Caco-2 (cell line): Measurements from ENCODE around the gene SAMD10. TPM values are rescaled to one million over a fixed set of nuclear protein-coding genes. Genes with fewer than 3 reads are reported as not detected.
A peak's percentile ranks its signal among the peaks of the same experiment; 100 is the strongest.

Experiments used
- BruUV-seq: library from RNA; stranded (reverse); fragments of 400-500 nt; replicated peaks from 2 replicates; lab custom pipeline; 2021; lab: Mats Ljungman, UMichigan
- CTCF ChIA-PET: fragments of 300-600 bp; sonication (Branson Sonifier 250); formaldehyde crosslinking; loops from one replicate; lab custom pipeline; 2022; ENCODE audit warnings: antibody characterized with exemption; lab: Charles Lee
- POLR2A ChIA-PET: fragments of 300-600 bp; sonication (Branson Sonifier 250); formaldehyde crosslinking; loops from one replicate; lab custom pipeline; 2022; ENCODE audit warnings: antibody characterized with exemption; lab: Charles Lee
- DNase-seq, 2 experiments: peaks; one replicate each; pipeline versions ENCODE4 v3.0.0 to v3.0.0-alpha.2; 2020 to 2022
- H3K27me3 ChIP-seq: replicated peaks from 2 replicates; pipeline ENCODE4 v1.6.0; 2011; ENCODE audit warnings: low read length; ENCODE audit not compliant: control insufficient read depth, insufficient read depth
- H3K36me3 ChIP-seq: 2 replicates; pipeline ENCODE4 v1.5.1; 2011; ENCODE audit warnings: low read length; ENCODE audit not compliant: control insufficient read depth, insufficient read depth
- H3K4me1 ChIP-seq: fragments of 250-450 bp; sonication (Bioruptor Pico); 2 replicates; pipeline ENCODE4 v1.5.1; 2020; ENCODE audit warnings: mild to moderate bottlenecking
- H3K4me3 ChIP-seq: 2 replicates; pipeline ENCODE4 v1.5.1; 2011; ENCODE audit warnings: low read depth, mild to moderate bottlenecking, control low read depth, low read length
- H3K9me3 ChIP-seq: fragments of 250-450 bp; sonication (Bioruptor Pico); 2 replicates; pipeline ENCODE4 v1.5.1; 2020; ENCODE audit warnings: mild to moderate bottlenecking, moderate library complexity
- H3K27ac Mint-ChIP-seq: one replicate; pipeline ENCODE4 v1.8.0; 2022; ENCODE audit warnings: mixed read lengths; ENCODE audit not compliant: unreplicated experiment
- H3K27me3 Mint-ChIP-seq: one replicate; pipeline ENCODE4 v1.8.0; 2022; ENCODE audit warnings: mixed read lengths; ENCODE audit not compliant: insufficient read depth, unreplicated experiment
- H3K36me3 Mint-ChIP-seq: one replicate; pipeline ENCODE4 v1.8.0; 2022; ENCODE audit warnings: mild to moderate bottlenecking, mixed read lengths; ENCODE audit not compliant: insufficient read depth, unreplicated experiment
- H3K4me1 Mint-ChIP-seq: one replicate; pipeline ENCODE4 v1.8.0; 2022; ENCODE audit warnings: low read depth, mixed read lengths; ENCODE audit not compliant: unreplicated experiment
- H3K4me3 Mint-ChIP-seq: one replicate; pipeline ENCODE4 v1.8.0; 2022; ENCODE audit warnings: mild to moderate bottlenecking, moderate library complexity, mixed read lengths; ENCODE audit not compliant: unreplicated experiment
- H3K9me3 Mint-ChIP-seq: one replicate; pipeline ENCODE4 v1.8.0; 2022; ENCODE audit warnings: mixed read lengths; ENCODE audit not compliant: unreplicated experiment
- CTCF ChIP-seq, 2 experiments: fragments of 200-600 bp in 1 of 2; IDR thresholded peaks; 1 replicate in 1 of 2; 2 replicates in 1 of 2; pipeline versions ENCODE4 v1.5.1 to v1.8.0; 2011 to 2022; ENCODE audit warnings: antibody characterized with exemption in 1 of 2, control low read depth in 1 of 2, inconsistent platforms in 1 of 2, low read depth in 1 of 2, low read length in 1 of 2, mild to moderate bottlenecking in 1 of 2, moderate library complexity in 1 of 2; ENCODE audit not compliant: insufficient read depth in 1 of 2, severe bottlenecking in 1 of 2, unreplicated experiment in 1 of 2
- intact Hi-C: fragments of 100-400 bp; cut with micrococcal nuclease; formaldehyde crosslinking; loops from one replicate; pipeline ENCODE4 v1.10.0; 2022; ENCODE audit not compliant: unreplicated experiment
- total RNA-seq: library from RNA; stranded (reverse); gene quantifications from 2 replicates; pipeline ENCODE4 v1.2.3, GENCODE V29; 2022

Gene SAMD10
- total RNA-seq, 1 experiment from 2014 or later = 13.6 TPM

- ChIA-PET CTCF (interaction anchor here (0.6 to 2.7 kb wide), 15 partner anchors 16 to 685 kb away, joined by 3 to 38 read pairs (median 5); partner anchors contain the start of genes ARFRP1, PRPF6, SAMD10 and TCEA2), POLR2A (interaction anchor here (0.5 to 2.0 kb wide), 19 partner anchors 16 to 437 kb away, joined by 3 to 17 read pairs (median 5); partner anchors contain the start of genes ARFRP1, OPRL1, PPDPF and PRPF6)
- Histone ChIP-seq H3K4me3 (peak overlapping the region; percentile 58), H3K4me1 (peaks cover 22% of the 10 kb centered on the region), H3K9me3 (no peaks in the 10 kb centered on the region), H3K27me3 (no peaks in the 10 kb centered on the region), H3K36me3 (peaks cover 7% of the 10 kb centered on the region)
- no peaks in the 10 kb centered on the region for H3K27me3 Mint-ChIP-seq
- H3K9me3 Mint-ChIP-seq = no peaks in the 10 kb centered on the region
- DNase-seq = peak; percentile 91 to 97
- H3K36me3 Mint-ChIP-seq = peaks cover 67% of the 10 kb centered on the region
- peak overlapping the region; percentile 89 for H3K4me3 Mint-ChIP-seq
- no peak for TF ChIP-seq CTCF (IDR thresholded peaks at IDR 0.05; ENCODE audit: insufficient read depth in 1 of 2, low read depth in 1 of 2, low read length in 1 of 2, severe bottlenecking in 1 of 2, unreplicated experiment in 1 of 2)
- peak overlapping the region; percentile 94 for H3K27ac Mint-ChIP-seq
- intact Hi-C loops = loop anchor here (1.0 to 5.0 kb wide), 6 partner anchors 11 to 421 kb away; partner anchors contain the start of genes ARFRP1, DNAJC5, PTK6 and TPD52L2
- BruUV-seq = no TSS peak
- peaks cover 43% of the 10 kb centered on the region for H3K4me1 Mint-ChIP-seq
Observed at GRCh38 chr20:63957690-63958441, 21.6 kb downstream of the SAMD10 start.

GRCh38 chr20:63957004-63957689 lies 22.3 kb downstream of the SAMD10 start:
- H3K4me1 ChIP-seq = peaks cover 22% of the 10 kb centered on the region
- TSS peak; percentile 2 for BruUV-seq
- Mint-ChIP-seq H3K27me3 (no peaks in the 10 kb centered on the region), H3K9me3 (no peaks in the 10 kb centered on the region), H3K27ac (peak overlapping the region; percentile 94), H3K4me1 (peaks cover 43% of the 10 kb centered on the region), H3K36me3 (peaks cover 68% of the 10 kb centered on the region), H3K4me3 (peak overlapping the region; percentile 89)
- CTCF ChIA-PET = interaction anchor here (1.0 to 2.7 kb wide), 11 partner anchors 17 to 419 kb away, joined by 3 to 38 read pairs (median 5); partner anchors contain the start of genes ARFRP1, PRPF6, SAMD10 and TCEA2
- DNase-seq = peak; percentile 96 to 97
- no peaks in the 10 kb centered on the region for H3K27me3 ChIP-seq
- POLR2A ChIA-PET = interaction anchor here (0.5 to 2.0 kb wide), 16 partner anchors 16 to 436 kb away, joined by 3 to 17 read pairs (median 4); partner anchors contain the start of genes ARFRP1, OPRL1, PPDPF and PRPF6
- peaks cover 4% of the 10 kb centered on the region for H3K36me3 ChIP-seq
- H3K9me3 ChIP-seq = no peaks in the 10 kb centered on the region
- H3K4me3 ChIP-seq = peak overlapping the region; percentile 58
- intact Hi-C loops = loop anchor here (1.0 to 5.0 kb wide), 6 partner anchors 12 to 420 kb away; partner anchors contain the start of genes ARFRP1, DNAJC5, PTK6 and TPD52L2
- peak; percentile 33 to 38 for TF ChIP-seq CTCF (IDR thresholded peaks at IDR 0.05; ENCODE audit: insufficient read depth in 1 of 2, low read depth in 1 of 2, low read length in 1 of 2, severe bottlenecking in 1 of 2, unreplicated experiment in 1 of 2)

- Histone ChIP-seq H3K9me3 (no peaks in the 10 kb centered on the region), H3K36me3 (peaks cover 3% of the 10 kb centered on the region), H3K4me1 (peaks cover 22% of the 10 kb centered on the region), H3K27me3 (no peaks in the 10 kb centered on the region), H3K4me3 (peak overlapping the region; percentile 58)
- H3K9me3 Mint-ChIP-seq = no peaks in the 10 kb centered on the region
- H3K36me3 Mint-ChIP-seq = peaks cover 68% of the 10 kb centered on the region
- intact Hi-C loops = loop anchor here (1.0 to 5.0 kb wide), 7 partner anchors 13 to 419 kb away; partner anchors contain the start of genes ARFRP1, DNAJC5, PTK6 and TCEA2
- H3K27ac Mint-ChIP-seq = peak overlapping the region; percentile 94
- CTCF ChIA-PET = interaction anchor here (0.6 to 2.7 kb wide), 17 partner anchors 17 to 419 kb away, joined by 3 to 38 read pairs (median 6); partner anchors contain the start of genes ARFRP1, PRPF6, SAMD10 and TCEA2
- H3K27me3 Mint-ChIP-seq = no peaks in the 10 kb centered on the region
- no TSS peak for BruUV-seq
- no peak for DNase-seq
- peak overlapping the region; percentile 89 for H3K4me3 Mint-ChIP-seq
- POLR2A ChIA-PET = interaction anchor here (0.6 to 2.0 kb wide), 15 partner anchors 11 to 436 kb away, joined by 3 to 24 read pairs (median 4); partner anchors contain the start of genes ARFRP1, GMEB2, HELZ2 and OPRL1
- H3K4me1 Mint-ChIP-seq = peaks cover 43% of the 10 kb centered on the region
- TF ChIP-seq CTCF (IDR thresholded peaks at IDR 0.05; ENCODE audit: insufficient read depth in 1 of 2, low read depth in 1 of 2, low read length in 1 of 2, severe bottlenecking in 1 of 2, unreplicated experiment in 1 of 2) = no peak
Observed at GRCh38 chr20:63956664-63957003, 22.8 kb downstream of the SAMD10 start.
